GM21447 (cell line): ENCODE data around the gene GNPTAB.
"Not testable (repeated sequence)": the region's sequence is repeated elsewhere in the genome, so short reads cannot be mapped to it uniquely, and the experiment has no call there.

Experiments
- ATAC-seq: cut with Tn5 transposase; IDR thresholded peaks from one replicate; pipeline ENCODE4 v1.9.1; 2021; ENCODE audit not compliant: unreplicated experiment

Gene GNPTAB

DNA sequence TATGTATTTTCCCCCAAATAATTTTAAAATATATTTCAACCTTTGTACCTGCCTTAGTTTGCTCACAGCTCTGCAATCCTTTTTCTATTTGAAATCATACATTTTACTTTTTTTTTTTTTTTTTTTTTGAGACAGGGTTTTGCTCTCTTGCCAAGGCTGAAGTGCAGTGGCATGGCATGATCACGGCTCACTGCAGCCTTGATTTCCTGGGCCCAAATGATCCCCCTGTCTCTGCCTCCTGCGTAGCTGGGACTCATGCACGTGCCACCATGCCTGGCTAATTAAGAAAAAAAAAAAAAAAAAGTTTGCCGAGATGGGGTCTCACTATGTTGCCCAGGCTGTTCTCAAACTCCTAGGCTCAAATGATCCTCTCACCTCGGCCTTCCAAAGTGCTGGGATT, 90.2 kb downstream of the GNPTAB start:
- ATAC-seq = no peak

DNA sequence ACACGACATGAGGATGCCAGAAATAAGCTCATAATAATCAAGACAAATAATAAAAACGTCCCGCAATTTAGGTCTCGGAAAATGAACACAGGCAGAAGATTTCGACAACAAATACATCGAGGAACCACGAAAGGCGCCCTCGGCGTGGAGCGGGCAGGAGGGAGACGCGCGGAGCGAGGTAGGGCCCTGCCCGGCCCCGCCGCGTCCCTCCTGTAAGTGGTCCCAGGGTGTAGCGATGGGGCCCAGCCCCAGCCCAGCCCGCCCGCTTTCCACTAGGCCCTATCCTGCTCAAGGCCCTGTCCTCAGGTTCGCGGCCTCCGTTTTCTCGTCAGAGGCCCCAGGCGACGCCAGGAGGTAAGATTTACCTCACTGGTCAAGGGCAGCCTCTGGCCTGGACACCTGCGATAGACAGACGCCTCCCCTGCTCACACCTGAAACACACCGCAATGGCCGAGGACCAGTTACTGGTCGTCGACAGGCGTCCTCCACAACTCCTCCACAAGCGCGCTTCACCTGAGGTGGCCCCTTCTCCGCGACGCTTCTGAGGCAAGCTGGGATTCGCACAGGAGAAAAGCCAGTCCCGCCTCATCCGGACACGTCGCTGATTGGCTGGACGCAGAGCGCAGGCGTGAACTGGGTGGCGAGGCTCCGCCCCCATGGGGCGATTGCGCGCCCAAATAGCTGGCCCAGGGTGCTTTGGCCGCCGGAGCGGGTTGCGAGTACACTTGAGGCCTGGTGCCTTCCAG, 91.7 kb downstream of the GNPTAB start, which contains the start of gene SYCP3:
Gene SYCP3, minus strand, starts transcription at position 543 of the 746 bp plus-strand sequence. CDS start 1,527 bp downstream, outside the sequence.
- no peak for ATAC-seq

DNA sequence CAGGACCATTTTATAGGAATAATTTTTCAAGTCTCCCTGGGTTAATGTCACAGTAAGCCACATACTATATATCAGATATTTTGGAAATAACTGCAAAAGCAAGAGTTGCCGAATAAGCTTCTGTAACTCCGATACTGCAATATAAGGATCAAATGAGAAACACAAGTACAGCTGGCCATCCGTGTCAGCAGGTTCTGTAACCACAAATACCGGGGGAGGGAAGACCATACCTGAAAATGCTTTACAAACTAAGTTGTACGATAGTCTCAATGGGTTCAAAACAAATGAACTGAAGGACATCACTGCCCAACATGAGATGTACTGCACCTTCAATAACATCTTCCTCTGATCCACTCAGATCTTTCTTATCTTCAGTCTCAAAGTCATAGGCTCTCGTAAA, 93.3 kb downstream of the GNPTAB start:
- ATAC-seq = no peak

DNA sequence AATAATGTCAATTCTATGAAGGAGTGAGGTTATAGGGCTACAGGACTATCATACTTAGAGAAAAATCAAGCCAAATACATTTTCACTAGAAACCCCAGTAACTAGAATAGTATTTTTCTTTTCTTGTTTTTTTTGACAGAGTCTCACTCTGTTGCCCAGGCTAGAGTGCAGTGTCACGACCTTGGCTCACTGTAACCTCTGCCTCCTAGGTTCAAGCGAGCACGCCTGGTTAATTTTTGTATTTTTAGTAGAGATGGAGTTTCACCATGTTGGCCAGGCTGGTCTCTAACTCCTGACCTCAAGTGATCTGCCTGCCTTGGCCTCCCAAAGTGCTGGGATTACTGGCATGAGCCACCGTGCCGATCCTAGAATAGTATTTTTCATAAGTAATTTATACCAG, 96.3 kb downstream of the GNPTAB start:
- not testable (repeated sequence) for ATAC-seq

DNA sequence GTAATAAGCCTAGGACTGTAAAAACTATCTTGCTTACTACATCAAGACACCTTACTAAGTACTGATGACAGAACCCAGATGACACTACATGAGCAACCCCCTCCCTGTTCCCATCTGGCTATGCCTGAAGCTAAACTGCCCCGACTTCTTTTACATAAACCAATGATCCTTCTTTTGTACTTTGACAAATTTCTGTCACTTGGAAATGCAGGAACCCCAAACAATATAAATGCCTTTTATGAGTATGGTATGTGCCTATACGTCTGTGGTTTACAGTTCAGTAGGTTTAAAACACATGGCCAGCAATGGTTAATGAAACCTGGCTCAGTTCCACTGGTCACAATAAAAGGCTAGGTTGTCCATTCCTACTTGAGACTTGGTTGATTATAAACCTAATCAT, 97.6 kb downstream of the GNPTAB start:
- no peak for ATAC-seq

DNA sequence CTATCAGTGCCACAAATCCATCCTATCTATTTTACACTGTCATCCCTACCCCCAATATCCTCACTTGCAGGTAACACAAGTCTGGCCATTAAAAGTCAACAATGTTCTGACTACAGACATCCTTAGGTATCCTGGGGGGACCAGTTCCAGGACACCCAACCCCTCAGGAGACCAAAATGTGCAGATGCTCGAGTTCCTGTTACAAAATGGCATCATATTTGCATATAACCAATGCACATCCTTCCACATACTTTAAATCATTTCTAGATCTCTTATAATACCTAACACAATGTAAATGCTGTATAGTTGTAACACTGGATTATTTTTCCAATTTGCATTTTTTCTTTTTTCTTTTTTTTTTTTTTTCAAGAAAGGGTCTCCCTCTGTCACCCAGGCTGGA, 98.4 kb downstream of the GNPTAB start:
- no peak for ATAC-seq

DNA sequence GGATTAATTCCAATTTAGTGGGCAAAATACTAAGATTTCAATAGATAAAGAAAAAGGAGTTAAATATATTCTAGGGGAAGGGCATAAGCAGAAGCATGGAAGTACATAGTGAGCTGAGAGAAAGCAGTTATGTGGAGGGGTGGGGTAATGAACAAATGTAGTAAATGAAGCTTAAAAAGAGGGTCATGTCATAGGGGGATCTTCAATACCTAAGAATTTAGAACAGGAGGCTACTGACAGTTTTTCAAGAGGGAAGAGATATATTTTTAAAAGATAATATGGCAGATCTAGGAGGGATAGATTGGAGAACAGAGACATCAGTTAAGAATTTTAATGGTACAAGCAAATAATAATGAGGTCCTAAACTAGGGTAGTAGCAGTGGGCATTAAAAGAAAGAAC, 100.9 kb downstream of the GNPTAB start:
- ATAC-seq = no peak

DNA sequence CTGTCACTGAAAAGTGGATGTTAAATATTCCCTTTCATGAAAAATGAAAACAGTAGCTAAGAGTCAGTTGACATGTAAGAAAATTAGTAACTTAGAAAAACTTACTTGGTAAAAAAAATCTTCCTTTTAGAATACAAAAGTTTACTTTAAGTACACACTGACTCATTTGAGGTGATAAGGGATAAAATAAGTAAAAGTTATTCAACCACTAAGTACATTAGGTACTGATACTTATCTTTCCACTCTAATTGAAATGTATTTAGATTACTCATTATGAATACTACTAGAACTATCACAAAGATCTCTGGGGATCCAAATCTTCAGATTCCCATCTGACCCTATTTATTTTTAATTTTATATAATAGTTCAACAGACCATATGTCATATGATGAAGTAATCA, 103.7 kb downstream of the GNPTAB start:
- ATAC-seq = no peak

DNA sequence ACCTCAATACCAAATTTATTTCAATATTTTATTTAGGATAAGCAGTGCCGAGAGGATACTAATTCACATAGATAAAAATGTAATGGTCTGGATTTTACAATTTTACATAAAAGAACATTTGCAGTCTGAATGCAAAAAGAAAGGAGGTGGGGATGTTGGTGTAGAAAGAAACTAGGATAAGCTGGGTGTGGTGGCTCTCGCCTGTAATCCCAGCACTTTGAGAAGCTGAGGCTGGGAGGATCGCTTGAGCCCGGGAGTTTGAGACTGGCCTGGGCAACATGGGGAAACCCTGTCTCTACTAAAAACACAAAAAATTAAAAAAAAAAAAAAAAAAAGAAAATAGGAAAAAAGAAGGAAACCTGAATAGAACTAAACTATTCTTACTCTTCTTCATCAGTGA, 108.4 kb downstream of the GNPTAB start:
- ATAC-seq = no peak

DNA sequence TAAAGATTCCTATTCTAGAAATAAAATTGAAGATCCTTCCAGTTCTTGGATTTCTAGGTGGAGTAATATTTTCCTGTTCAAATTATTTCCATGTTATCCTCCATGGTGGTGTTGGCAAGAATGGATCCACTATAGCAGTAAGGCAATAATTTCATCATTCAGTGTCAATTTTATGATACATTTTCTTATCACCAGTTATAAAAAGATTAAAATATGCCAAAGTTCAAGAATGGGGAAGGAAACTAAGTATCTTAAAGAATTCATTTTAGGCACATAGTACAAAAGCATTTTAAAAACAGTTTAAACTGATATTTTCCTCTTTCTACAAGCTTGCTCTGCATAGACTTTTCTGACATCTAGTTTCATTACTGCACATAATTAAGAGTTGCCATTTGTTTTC, 110.6 kb downstream of the GNPTAB start:
- no peak for ATAC-seq

DNA sequence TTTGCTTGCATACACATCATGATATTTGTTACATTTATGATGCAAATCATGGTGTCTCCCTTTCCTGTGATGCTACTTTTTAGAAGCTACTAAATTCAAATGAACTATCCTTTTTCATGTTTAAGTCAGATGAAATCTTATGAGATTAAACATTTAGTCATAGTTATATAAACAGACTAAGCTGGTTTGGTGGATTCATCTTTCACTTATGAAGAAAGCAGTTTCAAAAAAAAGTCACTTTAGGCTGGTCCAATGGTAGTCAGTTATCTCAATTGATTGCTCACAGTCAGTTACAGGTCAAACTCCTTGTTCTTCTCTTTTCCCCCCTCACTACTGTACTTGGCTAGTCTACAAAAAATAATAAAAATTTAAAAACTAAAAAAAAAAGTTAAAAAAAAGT, 111.2 kb downstream of the GNPTAB start:
- no peak for ATAC-seq

DNA sequence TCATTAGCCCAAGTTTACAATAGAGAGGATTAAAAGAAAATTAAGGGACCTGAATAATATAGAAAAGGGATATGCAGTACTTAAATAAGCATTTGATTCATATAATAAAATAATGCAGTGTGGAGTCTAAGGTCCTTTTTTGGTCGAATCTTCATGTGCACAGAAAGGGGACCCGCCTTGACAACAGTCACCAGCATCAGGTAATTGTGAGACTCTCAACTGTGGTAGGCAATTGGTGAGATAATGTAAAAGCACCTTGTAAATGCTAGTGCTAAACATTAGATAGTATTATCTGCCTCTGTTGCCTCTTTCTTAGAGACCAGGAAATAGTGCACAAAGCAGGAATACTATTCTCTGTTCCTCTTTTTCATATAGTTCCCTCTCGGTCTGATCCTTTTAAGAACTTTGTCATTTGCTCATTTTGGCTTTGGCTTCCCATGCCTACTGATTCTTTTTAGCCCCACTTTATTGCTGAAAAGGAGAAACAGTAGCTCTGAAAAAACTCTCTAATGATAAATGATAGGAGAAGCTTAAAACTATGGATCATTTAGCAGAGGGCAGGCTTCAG, 115.8 kb downstream of the GNPTAB start:
- no peak for ATAC-seq

DNA sequence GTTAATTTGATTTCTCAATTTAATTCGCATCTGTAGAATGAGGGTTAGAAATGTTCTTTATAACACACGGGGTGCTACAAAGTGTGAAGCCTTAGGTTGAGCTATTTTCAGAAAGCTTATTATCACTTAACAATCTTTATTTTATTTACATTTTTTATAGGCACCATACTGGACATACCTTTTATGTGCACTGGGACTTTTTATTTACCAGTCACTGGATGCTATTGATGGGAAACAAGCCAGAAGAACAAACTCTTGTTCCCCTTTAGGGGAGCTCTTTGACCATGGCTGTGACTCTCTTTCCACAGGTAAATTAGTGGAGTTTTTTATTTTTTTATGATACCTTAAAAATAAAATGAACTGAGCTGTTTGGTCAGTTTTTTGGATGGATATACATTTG, 116.8 kb downstream of the GNPTAB start:
- no peak for ATAC-seq

DNA sequence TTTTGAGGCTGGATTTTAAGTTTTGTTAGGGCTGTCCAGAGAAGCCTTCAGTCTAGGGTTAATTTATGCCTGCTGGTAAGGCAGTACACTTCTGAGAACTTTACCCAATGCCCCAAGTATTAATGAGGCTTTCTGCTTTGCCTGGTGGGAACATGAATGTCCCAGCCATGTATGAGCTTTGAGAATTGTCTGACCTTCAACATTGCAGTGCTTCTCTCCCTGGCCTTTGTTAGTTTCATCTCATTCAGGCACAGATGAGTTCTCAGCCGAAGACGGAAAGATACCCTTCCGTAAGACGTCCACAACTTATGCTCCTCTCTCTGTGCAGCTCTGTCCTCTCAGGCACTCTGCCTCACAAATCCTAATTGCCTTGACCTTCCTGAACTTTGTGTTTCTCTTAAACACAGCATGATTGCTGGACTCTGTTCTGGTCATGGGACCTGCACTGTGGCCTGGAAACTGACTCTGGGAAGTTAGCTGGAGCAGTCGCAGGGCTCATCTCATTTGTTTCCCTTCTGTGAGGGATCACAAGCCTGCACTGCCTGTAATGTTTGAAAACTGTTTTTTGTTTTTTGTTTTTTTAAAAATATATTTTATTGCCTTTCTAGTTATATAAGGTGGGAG, 117.6 kb downstream of the GNPTAB start:
- no peak for ATAC-seq

DNA sequence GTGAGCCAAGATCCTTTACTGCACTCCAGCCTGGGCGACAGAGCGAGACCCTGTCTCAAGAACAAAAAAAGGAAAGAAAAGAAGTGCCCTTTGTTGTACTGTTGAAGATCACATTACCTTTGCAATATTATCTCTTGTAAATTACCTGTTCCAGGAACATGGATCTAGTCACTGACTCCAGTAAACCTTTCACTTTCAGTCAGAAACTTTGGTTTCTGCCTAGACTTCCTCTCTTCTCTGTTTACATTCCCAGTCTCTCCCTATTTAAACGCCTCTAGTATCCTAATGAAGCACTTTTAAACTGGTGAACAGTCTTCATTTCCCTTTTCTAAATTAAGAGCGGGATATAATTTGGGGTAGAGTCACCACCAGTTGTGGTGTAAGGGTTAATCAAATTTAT, 120.5 kb downstream of the GNPTAB start:
- no peak for ATAC-seq

DNA sequence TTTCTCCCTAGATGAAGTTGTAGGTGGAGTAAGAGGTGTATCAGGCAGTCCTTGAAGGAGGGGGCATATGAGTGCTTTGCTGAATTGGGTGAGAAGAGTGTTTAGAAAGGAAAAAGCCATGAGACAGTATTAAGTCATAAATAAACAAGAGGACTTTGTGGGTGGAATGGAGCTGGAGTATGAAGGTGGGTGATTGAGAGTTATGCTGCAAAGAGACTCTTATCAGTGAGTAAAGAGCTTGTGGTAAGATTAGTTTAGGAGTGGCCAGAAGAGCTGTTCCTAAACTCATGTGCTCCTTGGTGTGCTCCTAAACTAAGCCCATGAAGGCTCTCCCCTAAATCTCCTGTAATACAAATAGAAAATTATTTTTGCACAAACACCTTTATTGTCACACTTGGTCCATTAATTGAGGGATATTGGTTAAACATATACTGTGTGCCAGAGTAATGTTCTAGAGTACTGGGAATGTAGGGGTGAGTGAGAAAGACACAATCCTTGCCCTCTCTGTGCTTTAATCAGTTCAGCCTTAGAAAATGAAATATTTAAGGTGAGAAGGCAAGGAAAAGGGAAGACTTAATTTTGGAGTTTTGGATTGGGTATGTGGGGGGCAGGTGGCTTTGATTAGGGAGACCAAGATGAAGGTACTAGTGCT, 123.5 kb downstream of the GNPTAB start:
- no peak for ATAC-seq

DNA sequence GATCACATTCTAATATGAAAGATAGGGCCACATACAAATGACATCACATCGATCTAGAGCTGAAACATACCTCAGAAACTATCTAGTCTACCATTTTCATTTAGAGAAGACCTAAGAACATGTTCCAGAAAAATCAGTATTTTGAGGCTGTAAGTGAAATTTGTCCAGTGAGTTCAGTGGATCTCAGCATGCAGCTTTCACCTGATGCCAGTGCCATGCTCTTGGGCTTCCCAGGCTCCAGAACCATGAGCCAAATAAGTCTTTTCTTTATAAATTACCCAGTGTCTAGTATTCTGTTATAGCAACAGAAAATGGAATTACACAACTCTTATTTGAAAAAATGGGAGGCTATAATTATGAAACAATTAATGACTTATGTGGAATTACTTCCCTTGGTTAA, 124.4 kb downstream of the GNPTAB start:
- ATAC-seq = no peak

DNA sequence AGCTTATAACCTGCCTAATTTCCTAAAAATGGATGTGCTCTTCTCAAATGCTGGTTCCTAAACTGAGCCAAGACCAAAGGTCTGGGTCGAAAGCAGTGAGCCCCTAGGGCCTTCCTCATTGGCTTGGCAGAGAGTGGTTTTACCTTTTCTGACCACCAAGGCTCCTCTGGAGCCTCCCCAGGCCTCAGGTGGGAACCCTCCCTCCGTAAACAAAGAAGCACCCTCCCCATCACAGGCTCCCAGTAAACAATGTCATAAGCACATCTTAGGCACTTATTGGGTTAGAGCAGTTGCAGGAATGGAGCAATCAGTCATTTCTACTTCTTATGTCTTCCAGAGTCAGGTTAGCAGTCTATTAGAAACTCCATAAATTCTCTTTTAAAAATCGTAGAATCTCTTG, 127.3 kb downstream of the GNPTAB start:
- ATAC-seq = no peak

DNA sequence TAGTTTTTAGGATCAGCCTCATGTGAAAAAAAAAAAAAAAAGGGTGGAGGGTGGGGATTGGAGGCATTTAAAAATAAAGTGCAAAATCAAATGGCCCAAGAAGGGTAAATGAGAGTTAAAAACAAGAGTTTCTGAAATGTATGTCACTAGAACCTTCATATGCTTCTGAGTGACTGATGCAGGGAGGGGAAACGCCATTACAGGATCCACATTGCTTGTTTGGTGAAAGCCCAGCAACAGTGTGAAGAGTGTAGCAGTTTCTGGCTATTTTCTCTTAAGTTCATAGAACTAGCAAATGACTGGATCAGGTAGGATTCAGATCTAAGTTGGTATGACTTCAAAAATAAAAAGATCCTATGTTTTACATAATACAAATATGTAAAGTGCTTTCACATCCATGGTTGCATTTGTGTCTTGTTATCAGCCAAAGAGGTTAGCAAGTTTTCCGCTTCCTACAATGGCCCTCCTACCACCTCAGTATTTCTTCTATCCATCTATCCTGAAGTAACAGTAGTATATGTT, 130.4 kb downstream of the GNPTAB start:
- ATAC-seq = no peak

DNA sequence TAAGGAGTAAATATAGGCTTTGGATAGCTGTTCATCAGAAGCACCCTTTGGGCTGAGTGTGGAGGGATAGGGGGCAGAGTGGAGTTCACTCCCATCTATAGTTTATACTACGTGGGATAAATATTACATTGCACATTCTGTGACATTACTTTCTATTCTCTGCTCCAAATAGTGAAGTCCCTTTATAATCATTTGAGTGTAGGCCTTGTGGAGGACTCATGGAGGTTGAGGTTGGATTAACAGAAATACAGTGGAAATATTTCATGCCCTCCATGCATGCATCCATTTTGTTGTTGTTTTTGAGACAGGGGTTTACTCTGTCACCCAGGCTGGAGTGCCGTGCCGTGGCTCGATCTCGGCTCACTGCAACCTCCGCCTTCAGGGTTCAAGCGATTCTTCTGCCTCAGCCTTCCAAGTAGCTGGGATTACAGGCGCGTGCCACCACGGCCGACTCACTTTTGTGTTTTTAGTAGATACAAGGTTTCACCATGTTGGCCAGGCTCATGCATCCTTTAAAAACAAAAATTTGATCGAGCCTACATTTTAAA, 131.9 kb downstream of the GNPTAB start:
- no peak for ATAC-seq
